SU-DHL-6 (cell line): ENCODE measurements around the gene SEMA4D.

Experiments used
- H2AFZ ChIP-seq: fragments of 200-600 bp; sonication (generic); 2 replicates; pipeline ENCODE4 v1.6.1; 2014; ENCODE audit warnings: low read depth, mild to moderate bottlenecking, moderate library complexity, mixed read lengths, antibody characterized with exemption, low read length; ENCODE audit not compliant: severe bottlenecking
- H3F3A ChIP-seq: fragments of 200-600 bp; shearing (Covaris generic); 2 replicates; pipeline ENCODE4 v1.6.0; 2016; ENCODE audit warnings: antibody characterized with exemption, mild to moderate bottlenecking; ENCODE audit not compliant: insufficient read depth
- H3K27ac ChIP-seq: fragments of 200-600 bp; sonication (generic); 2 replicates; pipeline ENCODE4 v1.5.1; 2016; ENCODE audit warnings: low read depth, mild to moderate bottlenecking, low read length, moderate library complexity, mixed read lengths
- H3K27me3 ChIP-seq: fragments of 200-600 bp; sonication (generic), shearing (Covaris generic); 2 replicates; pipeline ENCODE4 v1.6.0; 2014; ENCODE audit warnings: mild to moderate bottlenecking, low read length
- H3K36me3 ChIP-seq: fragments of 200-600 bp; sonication (generic); 2 replicates; pipeline ENCODE4 v1.6.1; 2014; ENCODE audit warnings: mild to moderate bottlenecking, low read length, mixed read lengths
- H3K4me2 ChIP-seq: fragments of 300-600, 200-600 bp; shearing (Covaris generic), sonication (generic); 2 replicates; pipeline ENCODE4 v1.6.0; 2014; ENCODE audit warnings: low read length, low read depth, mild to moderate bottlenecking; ENCODE audit not compliant: poor library complexity, severe bottlenecking
- H3K4me3 ChIP-seq: fragments of 200-600 bp; sonication (generic); 2 replicates; pipeline ENCODE4 v1.5.1; 2014; ENCODE audit warnings: antibody characterized with exemption, low read length, mild to moderate bottlenecking, mixed read lengths; ENCODE audit not compliant: insufficient read depth, poor library complexity, severe bottlenecking
- H3K79me2 ChIP-seq: fragments of 200-600 bp; sonication (generic); 2 replicates; pipeline ENCODE4 v1.6.1; 2014; ENCODE audit warnings: mild to moderate bottlenecking, low read length, moderate library complexity; ENCODE audit not compliant: insufficient read depth
- H3K9ac ChIP-seq: fragments of 200-600 bp; sonication (generic); 2 replicates; pipeline ENCODE4 v1.7.0; 2014; ENCODE audit warnings: mild to moderate bottlenecking, low read length
- H3K9me2 ChIP-seq: fragments of 200-600 bp; sonication (generic); replicated peaks from 2 replicates; pipeline ENCODE4 v1.6.1; 2014; ENCODE audit warnings: low read length; ENCODE audit not compliant: insufficient read depth
- H3K9me3 ChIP-seq: fragments of 200-600 bp; sonication (generic); 2 replicates; pipeline ENCODE4 v1.6.1; 2014; ENCODE audit warnings: low read length, mixed read lengths; ENCODE audit not compliant: insufficient read depth
- H4K20me1 ChIP-seq: fragments of 200-600 bp; sonication (generic); 2 replicates; pipeline ENCODE4 v1.6.1; 2014; ENCODE audit warnings: low read depth, mild to moderate bottlenecking, antibody characterized with exemption, low read length, moderate library complexity, mixed read lengths
- EZH2phosphoT487 ChIP-seq: fragments of 200-600 bp; sonication (generic), shearing (Covaris generic); conservative IDR thresholded peaks from 2 replicates; pipeline ENCODE4 v1.6.1; 2018; ENCODE audit warnings: mild to moderate bottlenecking, antibody characterized with exemption, low read length, moderate library complexity, mixed read lengths
- TF ChIP-seq, protein P1 (sequence below): fragments of 200-600 bp; sonication (generic); IDR thresholded peaks from one replicate; pipeline ENCODE4 v1.5.1; 2017; ENCODE audit warnings: antibody characterized with exemption, mild to moderate bottlenecking, low read length, moderate library complexity; ENCODE audit not compliant: insufficient read depth, poor library complexity, severe bottlenecking

The SEMA4D gene

DNA sequence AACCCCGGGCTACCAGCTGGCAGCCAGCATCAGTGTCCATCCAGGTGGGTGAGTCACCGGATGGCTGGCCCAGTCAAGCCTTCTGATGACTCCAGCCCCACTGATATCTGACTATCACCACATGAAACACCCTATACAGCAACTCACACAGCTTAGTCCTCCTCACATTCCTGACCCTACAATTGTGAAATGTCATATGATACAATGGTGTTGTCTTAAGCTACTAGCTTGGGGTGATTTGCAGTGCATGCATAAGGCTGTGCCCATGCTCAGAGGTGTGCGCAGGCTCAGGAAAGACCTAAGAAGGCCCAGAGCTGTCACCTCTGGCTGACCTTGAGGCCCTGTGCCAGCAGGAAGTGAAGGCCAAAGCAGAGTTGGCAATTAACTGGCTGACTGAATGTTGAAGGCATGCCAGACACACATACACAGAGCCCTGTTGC lies 21.5 kb upstream of the SEMA4D start:
- no peak overlapping the region for H3K4me2 ChIP-seq

DNA sequence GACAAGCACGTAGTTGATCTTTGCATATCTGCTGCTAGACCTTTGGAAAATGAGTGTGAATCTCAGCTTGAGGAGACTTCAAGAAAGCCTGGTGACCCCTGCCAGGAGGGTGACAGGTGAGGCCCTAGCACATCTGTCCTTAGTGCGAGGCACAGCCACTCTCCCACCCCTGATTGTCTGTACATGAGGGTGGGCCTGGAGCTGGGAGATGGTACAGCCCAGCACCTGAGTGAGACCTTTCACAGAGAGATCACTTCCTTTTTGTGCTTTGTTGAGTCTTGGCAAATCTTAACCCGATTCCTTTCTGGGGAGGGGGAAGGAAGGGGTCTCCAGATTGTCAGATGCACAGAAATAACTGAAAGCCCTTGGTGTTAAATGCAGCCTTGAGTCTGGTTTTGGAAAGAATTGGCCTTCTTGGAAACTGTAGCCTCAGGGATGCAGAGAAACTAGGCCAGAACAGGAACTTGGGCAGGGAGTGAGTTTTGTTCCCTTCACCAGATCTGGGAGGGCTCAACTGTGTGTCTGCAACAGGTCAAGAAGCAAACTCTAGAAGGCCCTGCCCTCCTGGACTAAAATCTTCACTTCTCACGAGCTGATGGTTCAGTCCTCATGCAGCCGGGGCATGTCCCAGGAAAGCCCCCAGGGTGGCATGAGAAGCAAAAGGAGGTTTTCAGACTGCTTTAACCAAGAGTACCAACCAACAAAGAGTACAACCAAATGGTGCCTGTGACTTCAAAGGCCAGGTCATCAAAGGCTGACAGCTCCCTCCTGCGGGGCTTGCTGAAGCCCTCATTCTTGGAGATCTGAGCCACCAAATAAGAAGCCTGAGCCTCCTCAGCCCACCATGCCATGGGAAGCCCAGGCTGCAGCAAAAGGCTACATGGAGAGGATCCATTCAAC lies 20.8 kb upstream of the SEMA4D start:
- Histone ChIP-seq H3K27me3 (no peaks in the 10 kb centered on the region), H3K9ac (no peak overlapping the region), H3K9me3 (no peaks in the 10 kb centered on the region), H3K79me2 (no peaks in the 10 kb centered on the region), H3K9me2 (no peaks in the 10 kb centered on the region), H4K20me1 (no peaks in the 10 kb centered on the region), H3K27ac (no peak overlapping the region), H2AFZ (no peak overlapping the region), H3F3A (no peaks in the 10 kb centered on the region), H3K4me3 (no peak overlapping the region), H3K4me2 (no peak overlapping the region), H3K36me3 (no peaks in the 10 kb centered on the region)
- no peak for TF ChIP-seq EZH2phosphoT487
- TF ChIP-seq, protein P1, sequence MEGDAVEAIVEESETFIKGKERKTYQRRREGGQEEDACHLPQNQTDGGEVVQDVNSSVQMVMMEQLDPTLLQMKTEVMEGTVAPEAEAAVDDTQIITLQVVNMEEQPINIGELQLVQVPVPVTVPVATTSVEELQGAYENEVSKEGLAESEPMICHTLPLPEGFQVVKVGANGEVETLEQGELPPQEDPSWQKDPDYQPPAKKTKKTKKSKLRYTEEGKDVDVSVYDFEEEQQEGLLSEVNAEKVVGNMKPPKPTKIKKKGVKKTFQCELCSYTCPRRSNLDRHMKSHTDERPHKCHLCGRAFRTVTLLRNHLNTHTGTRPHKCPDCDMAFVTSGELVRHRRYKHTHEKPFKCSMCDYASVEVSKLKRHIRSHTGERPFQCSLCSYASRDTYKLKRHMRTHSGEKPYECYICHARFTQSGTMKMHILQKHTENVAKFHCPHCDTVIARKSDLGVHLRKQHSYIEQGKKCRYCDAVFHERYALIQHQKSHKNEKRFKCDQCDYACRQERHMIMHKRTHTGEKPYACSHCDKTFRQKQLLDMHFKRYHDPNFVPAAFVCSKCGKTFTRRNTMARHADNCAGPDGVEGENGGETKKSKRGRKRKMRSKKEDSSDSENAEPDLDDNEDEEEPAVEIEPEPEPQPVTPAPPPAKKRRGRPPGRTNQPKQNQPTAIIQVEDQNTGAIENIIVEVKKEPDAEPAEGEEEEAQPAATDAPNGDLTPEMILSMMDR: no peak

More for the DNA sequence above, 21.5 kb upstream of the SEMA4D start:
- Histone ChIP-seq H3K9me3 (no peaks in the 10 kb centered on the region), H3K9me2 (no peaks in the 10 kb centered on the region), H3K79me2 (no peaks in the 10 kb centered on the region), H3F3A (no peaks in the 10 kb centered on the region), H2AFZ (no peak overlapping the region), H3K27ac (no peak overlapping the region), H3K27me3 (no peaks in the 10 kb centered on the region), H3K4me3 (no peak overlapping the region), H4K20me1 (no peaks in the 10 kb centered on the region), H3K9ac (no peak overlapping the region), H3K36me3 (no peaks in the 10 kb centered on the region)
- TF ChIP-seq, protein P1: no peak
- no peak for TF ChIP-seq EZH2phosphoT487

- H3K4me2 ChIP-seq: no peak overlapping the region
- no peak overlapping the region for H3K9ac ChIP-seq
- TF ChIP-seq, protein P1: no peak
- TF ChIP-seq EZH2phosphoT487: no peak
- no peaks in the 10 kb centered on the region for H3K36me3 ChIP-seq
- no peaks in the 10 kb centered on the region for H3F3A ChIP-seq
- H3K4me3 ChIP-seq: no peak overlapping the region
- no peak overlapping the region for H2AFZ ChIP-seq
- H3K9me3 ChIP-seq: no peaks in the 10 kb centered on the region
- H3K27ac ChIP-seq: no peak overlapping the region
- H3K9me2 ChIP-seq: no peaks in the 10 kb centered on the region
- no peaks in the 10 kb centered on the region for H3K79me2 ChIP-seq
- no peaks in the 10 kb centered on the region for H4K20me1 ChIP-seq
- no peaks in the 10 kb centered on the region for H3K27me3 ChIP-seq
Measured at GRCh38 chr9:89515416-89515815, 17.5 kb upstream of the SEMA4D start.
